Measurements from ENCODE around the gene PHF21A. TPM values are rescaled to one million over a fixed set of nuclear protein-coding genes. Genes with fewer than 3 reads are reported as not detected.

Gene PHF21A
- polyA plus RNA-seq, 1 donor (not counting 4 experiments of a cell fraction or from before 2014, with no cell fraction given) = 16.1 TPM

DNA sequence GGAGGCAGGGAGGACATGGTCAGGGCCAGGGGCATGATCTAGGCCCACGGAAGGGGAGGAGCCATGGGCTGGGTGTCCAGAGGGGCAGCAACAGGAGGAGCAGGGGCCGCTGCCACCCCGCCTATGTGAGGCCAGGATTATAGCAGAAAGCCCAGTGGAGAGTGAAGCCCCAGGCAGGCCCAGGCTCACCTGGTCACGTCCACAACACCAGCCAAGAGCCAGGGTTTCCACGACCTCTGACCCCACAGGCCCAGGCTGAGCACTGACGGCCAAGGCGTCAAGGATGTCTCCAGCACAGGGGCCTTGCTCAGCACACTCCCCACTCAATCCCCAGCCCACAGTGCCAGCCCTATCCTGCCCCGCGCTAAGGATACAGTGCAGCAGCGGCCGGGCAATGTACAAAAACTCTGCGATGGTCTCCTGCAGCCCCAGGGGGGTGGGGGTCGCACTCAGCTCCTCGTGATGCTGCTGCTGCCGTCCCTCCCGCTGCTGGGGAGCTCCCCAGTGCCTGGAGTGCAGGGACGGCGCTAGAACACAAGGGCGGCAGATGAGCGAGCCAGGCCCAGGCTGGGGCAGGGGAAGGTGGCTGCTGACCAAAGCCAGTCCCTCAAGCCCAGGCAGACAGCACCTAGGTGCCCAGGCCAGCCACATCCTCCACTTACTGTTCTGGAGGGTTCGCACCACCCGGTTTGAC lies 207.2 kb downstream of the PHF21A start:
- H3K27me3 ChIP-seq (ENCODE audit: control insufficient read depth, extremely low read depth, insufficient read depth, low read length) = no peaks in the 10 kb centered on the region
- H3K4me3 ChIP-seq (ENCODE audit: control insufficient read depth in 2 of 3, extremely low read depth in 1 of 3, insufficient read depth in 2 of 3, low read depth in 1 of 3, low read length in 3 of 3) = no peak overlapping the region
- H3K27ac ChIP-seq (ENCODE audit: control insufficient read depth, insufficient read depth, low read length) = no peak overlapping the region
- H3K79me2 ChIP-seq (ENCODE audit: control insufficient read depth, insufficient read depth, low read length) = peaks cover 23% of the 10 kb centered on the region
- dilution Hi-C loops (cut with MboI; ENCODE audit: extremely low pct_ligation_motif_present, low sequenced_read_pairs) = no loop called here
- FAIRE-seq (no peak), DNase-seq (ENCODE audit: low read depth, low spot score) (no peak)
- no peaks in the 10 kb centered on the region for H4K20me1 ChIP-seq (ENCODE audit: control insufficient read depth, extremely low read depth, insufficient read depth, low read length)
- H3K9ac ChIP-seq (ENCODE audit: control insufficient read depth, extremely low read depth, insufficient read depth, low read length) = no peak overlapping the region
- no peak overlapping the region for H3K4me2 ChIP-seq (ENCODE audit: control insufficient read depth, extremely low read depth, insufficient read depth, low read depth, low read length)
- TF ChIP-seq, protein P1, sequence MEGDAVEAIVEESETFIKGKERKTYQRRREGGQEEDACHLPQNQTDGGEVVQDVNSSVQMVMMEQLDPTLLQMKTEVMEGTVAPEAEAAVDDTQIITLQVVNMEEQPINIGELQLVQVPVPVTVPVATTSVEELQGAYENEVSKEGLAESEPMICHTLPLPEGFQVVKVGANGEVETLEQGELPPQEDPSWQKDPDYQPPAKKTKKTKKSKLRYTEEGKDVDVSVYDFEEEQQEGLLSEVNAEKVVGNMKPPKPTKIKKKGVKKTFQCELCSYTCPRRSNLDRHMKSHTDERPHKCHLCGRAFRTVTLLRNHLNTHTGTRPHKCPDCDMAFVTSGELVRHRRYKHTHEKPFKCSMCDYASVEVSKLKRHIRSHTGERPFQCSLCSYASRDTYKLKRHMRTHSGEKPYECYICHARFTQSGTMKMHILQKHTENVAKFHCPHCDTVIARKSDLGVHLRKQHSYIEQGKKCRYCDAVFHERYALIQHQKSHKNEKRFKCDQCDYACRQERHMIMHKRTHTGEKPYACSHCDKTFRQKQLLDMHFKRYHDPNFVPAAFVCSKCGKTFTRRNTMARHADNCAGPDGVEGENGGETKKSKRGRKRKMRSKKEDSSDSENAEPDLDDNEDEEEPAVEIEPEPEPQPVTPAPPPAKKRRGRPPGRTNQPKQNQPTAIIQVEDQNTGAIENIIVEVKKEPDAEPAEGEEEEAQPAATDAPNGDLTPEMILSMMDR (optimal IDR thresholded peaks at IDR 0.05 in 1 of 3, IDR thresholded peaks at IDR 0.05 in 1 of 3, conservative IDR thresholded peaks at IDR 0.05 in 1 of 3; ENCODE audit: extremely low read depth in 1 of 3, insufficient read depth in 2 of 3, low read length in 3 of 3) = no peak
- TF ChIP-seq EZH2 (IDR thresholded peaks at IDR 0.05; ENCODE audit: low read length) = no peak
- H2AFZ ChIP-seq (ENCODE audit: control insufficient read depth, low read length) = no peak overlapping the region
- no peaks in the 10 kb centered on the region for H3K9me3 ChIP-seq (ENCODE audit: control insufficient read depth, low read depth, low read length)
- peaks cover 24% of the 10 kb centered on the region in 2 experiments for H3K36me3 ChIP-seq (ENCODE audit: control insufficient read depth in 2 of 2, extremely low read depth in 1 of 2, insufficient read depth in 2 of 2, low read length in 2 of 2)
- peaks cover 8% of the 10 kb centered on the region for H3K4me1 ChIP-seq (ENCODE audit: control insufficient read depth, extremely low read depth, insufficient read depth, low read length)
- H3K9me1 ChIP-seq (ENCODE audit: control insufficient read depth, extremely low read depth, insufficient read depth, low read length) = peaks cover under 1% of the 10 kb centered on the region

GRCh38 chr11:45913514-45913913 lies 207.7 kb downstream of the PHF21A start:
- TF ChIP-seq, protein P1 (optimal IDR thresholded peaks at IDR 0.05 in 1 of 3, IDR thresholded peaks at IDR 0.05 in 1 of 3, conservative IDR thresholded peaks at IDR 0.05 in 1 of 3; ENCODE audit: extremely low read depth in 1 of 3, insufficient read depth in 2 of 3, low read length in 3 of 3) = no peak
- no peak for TF ChIP-seq EZH2 (IDR thresholded peaks at IDR 0.05; ENCODE audit: low read length)
- dilution Hi-C loops (cut with MboI; ENCODE audit: extremely low pct_ligation_motif_present, low sequenced_read_pairs) = no loop called here
- peaks cover 24 to 28% of the 10 kb centered on the region in 2 experiments for H3K36me3 ChIP-seq (ENCODE audit: control insufficient read depth in 2 of 2, extremely low read depth in 1 of 2, insufficient read depth in 2 of 2, low read length in 2 of 2)

More at GRCh38 chr11:45913514-45913913, 207.7 kb downstream of the PHF21A start:
- H3K27me3 ChIP-seq (ENCODE audit: control insufficient read depth, extremely low read depth, insufficient read depth, low read length) = no peaks in the 10 kb centered on the region
- H4K20me1 ChIP-seq (ENCODE audit: control insufficient read depth, extremely low read depth, insufficient read depth, low read length) = no peaks in the 10 kb centered on the region
- H3K27ac ChIP-seq (ENCODE audit: control insufficient read depth, insufficient read depth, low read length) = no peak overlapping the region
- FAIRE-seq (no peak), DNase-seq (ENCODE audit: low read depth, low spot score) (no peak)
- no peak overlapping the region for H3K4me3 ChIP-seq (ENCODE audit: control insufficient read depth in 2 of 3, extremely low read depth in 1 of 3, insufficient read depth in 2 of 3, low read depth in 1 of 3, low read length in 3 of 3)
- no peak overlapping the region for H3K9ac ChIP-seq (ENCODE audit: control insufficient read depth, extremely low read depth, insufficient read depth, low read length)
- H3K4me2 ChIP-seq (ENCODE audit: control insufficient read depth, extremely low read depth, insufficient read depth, low read depth, low read length) = no peak overlapping the region
- peaks cover 8% of the 10 kb centered on the region for H3K4me1 ChIP-seq (ENCODE audit: control insufficient read depth, extremely low read depth, insufficient read depth, low read length)
- H3K9me1 ChIP-seq (ENCODE audit: control insufficient read depth, extremely low read depth, insufficient read depth, low read length) = no peaks in the 10 kb centered on the region
- peaks cover 23% of the 10 kb centered on the region for H3K79me2 ChIP-seq (ENCODE audit: control insufficient read depth, insufficient read depth, low read length)
- H2AFZ ChIP-seq (ENCODE audit: control insufficient read depth, low read length) = no peak overlapping the region
- H3K9me3 ChIP-seq (ENCODE audit: control insufficient read depth, low read depth, low read length) = no peaks in the 10 kb centered on the region

Measured in keratinocyte (primary cell).